IMR-90 (cell line): ENCODE data around the gene LAMA5. TPM values are rescaled to one million over a fixed set of nuclear protein-coding genes. Genes with fewer than 3 reads are reported as not detected.

Experiments
- BHLHE40 ChIP-seq: fragments of 150-350 bp; IDR thresholded peaks from 2 replicates; pipeline ENCODE4 v1.6.1; 2016; ENCODE audit warnings: mild to moderate bottlenecking, low read depth, low read length
- MXI1 ChIP-seq: IDR thresholded peaks from 2 replicates; pipeline ENCODE4 v1.6.1; 2012; ENCODE audit warnings: low read depth, mild to moderate bottlenecking, low read length, moderate library complexity, borderline replicate concordance
- POLR2A ChIP-seq: IDR thresholded peaks from 2 replicates; pipeline ENCODE4 v1.6.1; 2012; ENCODE audit warnings: mild to moderate bottlenecking, low read depth, low read length
- RAD21 ChIP-seq: IDR thresholded peaks from 2 replicates; pipeline ENCODE4 v1.6.1; 2012; ENCODE audit warnings: low read length, improper control_type of control experiment
- RCOR1 ChIP-seq: IDR thresholded peaks from 2 replicates; pipeline ENCODE4 v1.6.1; 2012; ENCODE audit warnings: mild to moderate bottlenecking, low read length, improper control_type of control experiment; ENCODE audit not compliant: insufficient replicate concordance
- SMC3 ChIP-seq: fragments of 150-350 bp; IDR thresholded peaks from 2 replicates; pipeline ENCODE4 v1.6.1; 2016; ENCODE audit warnings: low read depth, mild to moderate bottlenecking, antibody characterized with exemption, low read length, moderate library complexity
- polyA plus RNA-seq, 3 experiments: library from polyadenylated mRNA; depleted of rRNA; stranded (reverse); fragments of >200 nt; gene quantifications; 2 replicates each; pipeline ENCODE4 v1.2.3, GENCODE V29; 2012; ENCODE audit warnings: low replicate concordance in 1 of 3
- total RNA-seq: library from RNA; depleted of rRNA; stranded (reverse); fragments of >200 nt; gene quantifications from 2 replicates; pipeline ENCODE4 v1.2.3, GENCODE V29; 2012
- TF ChIP-seq, protein P1 (sequence below): conservative IDR thresholded peaks from 2 replicates; pipeline ENCODE4 v1.5.1; 2012; ENCODE audit warnings: mild to moderate bottlenecking, low read depth, low read length, improper control_type of control experiment

LAMA5 gene
- total and polyA plus RNA-seq, 2 of the 4 experiments (the other 2 are of a cell fraction) = 0.90 to 7.3 TPM

DNA sequence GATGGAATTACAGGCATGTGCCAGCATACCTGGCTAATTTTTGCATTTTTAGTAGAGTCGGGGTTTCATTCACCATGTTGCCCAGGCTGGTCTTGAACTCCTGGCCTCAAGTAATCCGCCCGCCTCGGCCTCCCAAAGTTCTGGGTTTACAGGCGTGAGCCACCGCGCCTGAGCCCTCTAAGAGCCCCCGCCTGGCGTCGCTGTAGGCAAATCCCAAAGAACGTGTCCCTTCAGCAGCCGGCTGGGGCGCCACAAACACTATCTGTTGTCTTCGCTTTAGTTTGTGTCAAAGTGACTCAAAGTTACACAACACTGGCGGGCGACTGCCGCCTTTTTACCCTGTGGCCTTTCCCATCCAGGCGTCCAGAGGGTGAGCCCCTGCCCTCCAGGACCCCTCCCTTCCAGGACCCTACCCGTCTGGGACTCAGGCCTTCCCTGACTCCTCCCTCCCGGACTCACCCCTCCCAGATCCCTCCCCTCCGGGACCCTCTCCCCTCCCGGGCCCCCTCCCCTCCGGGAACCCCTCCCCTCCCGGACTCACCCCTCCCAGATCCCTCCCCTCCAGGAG, 65.3 kb downstream of the LAMA5 start (continued):
- TF ChIP-seq, protein P1, sequence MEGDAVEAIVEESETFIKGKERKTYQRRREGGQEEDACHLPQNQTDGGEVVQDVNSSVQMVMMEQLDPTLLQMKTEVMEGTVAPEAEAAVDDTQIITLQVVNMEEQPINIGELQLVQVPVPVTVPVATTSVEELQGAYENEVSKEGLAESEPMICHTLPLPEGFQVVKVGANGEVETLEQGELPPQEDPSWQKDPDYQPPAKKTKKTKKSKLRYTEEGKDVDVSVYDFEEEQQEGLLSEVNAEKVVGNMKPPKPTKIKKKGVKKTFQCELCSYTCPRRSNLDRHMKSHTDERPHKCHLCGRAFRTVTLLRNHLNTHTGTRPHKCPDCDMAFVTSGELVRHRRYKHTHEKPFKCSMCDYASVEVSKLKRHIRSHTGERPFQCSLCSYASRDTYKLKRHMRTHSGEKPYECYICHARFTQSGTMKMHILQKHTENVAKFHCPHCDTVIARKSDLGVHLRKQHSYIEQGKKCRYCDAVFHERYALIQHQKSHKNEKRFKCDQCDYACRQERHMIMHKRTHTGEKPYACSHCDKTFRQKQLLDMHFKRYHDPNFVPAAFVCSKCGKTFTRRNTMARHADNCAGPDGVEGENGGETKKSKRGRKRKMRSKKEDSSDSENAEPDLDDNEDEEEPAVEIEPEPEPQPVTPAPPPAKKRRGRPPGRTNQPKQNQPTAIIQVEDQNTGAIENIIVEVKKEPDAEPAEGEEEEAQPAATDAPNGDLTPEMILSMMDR = peak; percentile 98
- peak; percentile 41; the same call in 1 of the 2 replicates for TF ChIP-seq MXI1
- peak; percentile 89 for TF ChIP-seq SMC3
- peak; percentile 82 for TF ChIP-seq RAD21
- TF ChIP-seq POLR2A = no peak
- TF ChIP-seq BHLHE40 = peak; percentile 33; the same call in 1 of the 2 replicates
- TF ChIP-seq RCOR1 = peak; percentile 63
